IMR-90 (cell line): ENCODE measurements around the gene FOXB2.

ENCODE experiments used
- BHLHE40 ChIP-seq: fragments of 150-350 bp; IDR thresholded peaks from 2 replicates; pipeline ENCODE4 v1.6.1; 2016; ENCODE audit warnings: mild to moderate bottlenecking, low read depth, low read length
- CHD1 ChIP-seq: IDR thresholded peaks from 2 replicates; pipeline ENCODE4 v1.6.1; 2012; ENCODE audit warnings: low read depth, low read length, improper control_type of control experiment
- CTCF ChIP-seq: conservative IDR thresholded peaks from 2 replicates; pipeline ENCODE4 v1.5.1; 2012; ENCODE audit warnings: mild to moderate bottlenecking, low read depth, low read length, improper control_type of control experiment
- MAFK ChIP-seq: IDR thresholded peaks from 2 replicates; pipeline ENCODE4 v1.6.1; 2012; ENCODE audit warnings: low read depth, low read length, improper control_type of control experiment
- POLR2A ChIP-seq: IDR thresholded peaks from 2 replicates; pipeline ENCODE4 v1.6.1; 2012; ENCODE audit warnings: mild to moderate bottlenecking, low read depth, low read length

GRCh38 chr9:77021291-77021894 is 1.9 kb downstream of the FOXB2 start:
- TF ChIP-seq POLR2A (no peak), CTCF (no peak), MAFK (no peak), CHD1 (no peak), BHLHE40 (no peak)
